Stimulated activated CD4-positive, alpha-beta T cell treated with anti-CD3 and anti-CD28 coated beads, TNF-alpha, amount 100 ng/mL, for 48 hours (primary cell): Measurements from ENCODE around the gene ACY1.

ENCODE experiments used
- DNase-seq, 3 donors: peaks; one replicate each; pipeline ENCODE4 v3.0.0-alpha.2; 2020; ENCODE audit warnings: low read depth in 3 of 3

ACY1 gene

DNA sequence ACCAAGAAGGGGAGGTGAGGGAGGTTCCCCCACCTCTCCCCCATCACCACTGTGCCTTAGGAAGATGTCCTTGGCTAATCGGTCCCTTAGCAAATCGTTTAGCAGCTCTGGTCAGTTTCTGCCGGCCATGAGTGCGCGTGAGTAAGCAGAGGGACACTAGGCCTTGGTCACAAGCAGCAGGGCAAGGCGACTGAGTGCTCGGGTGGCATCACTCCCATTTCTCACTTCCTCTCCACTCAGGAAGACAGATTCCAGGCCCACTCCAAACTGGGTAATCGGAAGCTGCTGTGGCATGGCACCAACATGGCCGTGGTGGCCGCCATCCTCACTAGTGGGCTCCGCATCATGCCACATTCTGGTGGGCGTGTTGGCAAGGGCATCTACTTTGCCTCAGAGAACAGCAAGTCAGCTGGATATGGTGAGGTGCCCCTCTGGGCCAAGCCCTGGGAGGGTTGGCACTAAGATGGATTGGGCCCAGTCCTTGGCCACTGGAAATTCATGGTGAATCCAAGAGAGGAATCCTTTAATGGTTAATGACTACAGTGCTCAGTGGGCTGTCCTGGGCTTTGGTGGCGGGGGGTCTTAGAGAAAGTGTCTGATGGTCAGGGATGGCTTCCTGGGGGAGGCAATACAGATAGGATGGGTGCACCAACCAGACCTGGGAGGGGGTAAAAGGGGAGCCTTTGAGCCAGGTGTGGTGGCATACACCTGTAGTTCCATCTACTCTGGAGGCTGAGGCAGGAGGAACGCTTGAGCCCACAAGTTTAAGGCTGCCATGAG lies 37.2 kb upstream of the ACY1 start:
- no peak for DNase-seq

GRCh38 chr3:51946796-51947195 lies 36.5 kb upstream of the ACY1 start:
- DNase-seq, result no peak

GRCh38 chr3:51947215-51947900 lies 36.0 kb upstream of the ACY1 start:
- DNase-seq, result no peak

GRCh38 chr3:51948016-51948580 lies 35.2 kb upstream of the ACY1 start:
- no peak for DNase-seq

- DNase-seq, result no peak
Observed at GRCh38 chr3:51949121-51949520, 34.2 kb upstream of the ACY1 start.

DNA sequence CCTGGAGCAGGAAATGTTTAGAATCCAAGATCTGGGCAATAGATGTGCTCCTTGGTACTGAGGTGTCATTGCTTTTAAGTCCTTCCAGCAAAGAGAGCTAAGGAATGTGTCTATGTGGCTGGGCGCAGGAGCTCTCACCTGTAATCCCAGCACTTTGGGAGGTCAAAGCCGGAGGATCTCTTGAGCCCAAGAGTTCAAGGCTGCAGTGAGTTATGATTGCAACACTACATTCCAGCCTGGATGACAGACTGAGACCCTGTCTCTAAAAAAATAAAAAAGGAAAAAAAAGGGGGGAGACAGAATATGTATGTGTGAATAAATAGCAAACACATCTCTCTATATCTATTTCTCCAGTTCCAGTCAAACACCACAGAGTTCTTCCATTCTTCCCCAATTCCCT lies 32.4 kb upstream of the ACY1 start:
- no peak for DNase-seq

DNA sequence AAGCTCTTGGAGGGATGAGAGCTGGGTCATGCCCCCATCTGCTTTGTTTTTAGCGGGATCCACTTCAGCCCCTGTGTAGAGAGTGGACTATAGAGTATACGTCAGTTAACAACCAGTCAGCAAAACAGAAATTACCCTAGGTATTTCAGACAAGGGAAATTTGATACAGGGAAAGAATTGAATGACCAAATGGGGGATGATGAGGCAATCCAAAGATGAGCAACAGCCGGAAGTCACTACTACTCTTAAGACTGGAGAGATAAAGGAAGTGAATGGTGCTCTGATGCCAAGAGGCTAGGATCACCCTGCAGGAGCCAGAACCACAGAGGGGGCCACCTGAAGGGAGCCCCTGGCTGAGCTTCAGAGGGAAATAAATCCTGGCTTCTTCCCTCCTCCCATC lies 29.9 kb upstream of the ACY1 start:
- no peak for DNase-seq

DNA sequence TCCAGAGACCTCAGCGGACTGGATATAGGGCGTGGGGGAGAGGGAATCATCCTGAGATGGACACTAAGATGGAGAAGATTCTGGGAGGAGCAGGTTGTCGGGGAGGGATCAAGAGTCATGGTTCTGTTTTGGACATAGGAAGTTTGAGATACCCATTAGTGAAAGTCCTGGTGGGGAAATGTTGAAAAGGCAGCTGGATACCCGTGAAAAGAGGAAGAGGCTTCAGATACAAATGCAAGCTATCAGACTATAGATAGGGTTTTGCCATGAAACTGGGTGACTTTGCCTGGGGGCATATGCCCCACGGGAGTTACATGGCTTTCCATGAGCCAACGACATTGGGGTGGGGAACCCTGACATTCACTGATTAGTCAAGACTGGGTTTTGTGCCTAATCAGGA lies 29.2 kb upstream of the ACY1 start:
- DNase-seq, result no peak

- DNase-seq, result no peak
Observed at GRCh38 chr3:51954713-51955112, 28.6 kb upstream of the ACY1 start.

GRCh38 chr3:51955175-51955892 lies 28.0 kb upstream of the ACY1 start, which contains the start of gene GPR62:
GPR62 (plus strand) TSS chr3:51955381; CDS start chr3:51955653, 272 bp downstream.
- no peak for DNase-seq

DNA sequence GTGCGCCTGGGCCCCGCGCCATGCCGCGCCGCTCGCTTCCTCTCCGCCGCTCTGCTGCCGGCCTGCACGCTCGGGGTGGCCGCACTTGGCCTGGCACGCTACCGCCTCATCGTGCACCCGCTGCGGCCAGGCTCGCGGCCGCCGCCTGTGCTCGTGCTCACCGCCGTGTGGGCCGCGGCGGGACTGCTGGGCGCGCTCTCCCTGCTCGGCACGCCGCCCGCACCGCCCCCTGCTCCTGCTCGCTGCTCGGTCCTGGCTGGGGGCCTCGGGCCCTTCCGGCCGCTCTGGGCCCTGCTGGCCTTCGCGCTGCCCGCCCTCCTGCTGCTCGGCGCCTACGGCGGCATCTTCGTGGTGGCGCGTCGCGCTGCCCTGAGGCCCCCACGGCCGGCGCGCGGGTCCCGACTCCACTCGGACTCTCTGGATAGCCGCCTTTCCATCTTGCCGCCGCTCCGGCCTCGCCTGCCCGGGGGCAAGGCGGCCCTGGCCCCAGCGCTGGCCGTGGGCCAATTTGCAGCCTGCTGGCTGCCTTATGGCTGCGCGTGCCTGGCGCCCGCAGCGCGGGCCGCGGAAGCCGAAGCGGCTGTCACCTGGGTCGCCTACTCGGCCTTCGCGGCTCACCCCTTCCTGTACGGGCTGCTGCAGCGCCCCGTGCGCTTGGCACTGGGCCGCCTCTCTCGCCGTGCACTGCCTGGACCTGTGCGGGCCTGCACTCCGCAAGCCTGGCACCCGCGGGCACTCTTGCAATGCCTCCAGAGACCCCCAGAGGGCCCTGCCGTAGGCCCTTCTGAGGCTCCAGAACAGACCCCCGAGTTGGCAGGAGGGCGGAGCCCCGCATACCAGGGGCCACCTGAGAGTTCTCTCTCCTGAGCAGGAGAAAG lies 27.2 kb upstream of the ACY1 start:
- DNase-seq, result no peak

DNA sequence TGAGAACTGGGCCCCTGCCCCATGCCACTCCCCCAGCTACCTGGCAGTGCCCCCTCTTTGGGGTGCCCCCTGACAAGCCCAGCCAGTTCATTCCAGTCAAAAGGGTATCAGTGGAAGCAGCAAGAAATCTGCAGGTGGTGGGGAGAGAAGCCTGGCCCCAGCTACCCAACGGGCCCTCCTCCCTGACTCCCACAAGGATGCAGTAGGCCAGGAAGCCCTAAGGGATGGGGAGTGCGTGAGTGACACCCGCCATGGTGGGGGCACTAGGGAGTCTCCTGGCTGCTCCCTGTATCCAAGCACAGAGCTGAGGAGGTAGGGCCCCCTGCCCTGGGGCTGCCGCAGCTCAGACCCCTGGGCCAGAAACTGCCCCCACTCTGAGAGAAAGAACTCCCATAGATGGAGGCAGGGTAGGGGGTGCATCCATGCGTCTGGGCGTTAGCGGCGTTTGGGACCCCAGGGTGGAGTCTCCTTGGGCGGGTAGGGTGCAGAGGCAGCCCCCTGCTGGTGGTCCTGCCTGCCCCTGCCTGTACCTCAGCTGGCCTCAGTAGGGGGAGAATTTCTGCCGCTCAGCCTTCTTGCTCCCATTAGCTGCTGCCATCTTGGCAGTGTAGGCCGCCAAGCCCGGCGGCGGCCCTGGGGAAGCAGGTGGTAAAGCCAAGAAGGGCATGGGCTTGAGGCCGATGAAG lies 25.7 kb upstream of the ACY1 start:
- no peak for DNase-seq

DNA sequence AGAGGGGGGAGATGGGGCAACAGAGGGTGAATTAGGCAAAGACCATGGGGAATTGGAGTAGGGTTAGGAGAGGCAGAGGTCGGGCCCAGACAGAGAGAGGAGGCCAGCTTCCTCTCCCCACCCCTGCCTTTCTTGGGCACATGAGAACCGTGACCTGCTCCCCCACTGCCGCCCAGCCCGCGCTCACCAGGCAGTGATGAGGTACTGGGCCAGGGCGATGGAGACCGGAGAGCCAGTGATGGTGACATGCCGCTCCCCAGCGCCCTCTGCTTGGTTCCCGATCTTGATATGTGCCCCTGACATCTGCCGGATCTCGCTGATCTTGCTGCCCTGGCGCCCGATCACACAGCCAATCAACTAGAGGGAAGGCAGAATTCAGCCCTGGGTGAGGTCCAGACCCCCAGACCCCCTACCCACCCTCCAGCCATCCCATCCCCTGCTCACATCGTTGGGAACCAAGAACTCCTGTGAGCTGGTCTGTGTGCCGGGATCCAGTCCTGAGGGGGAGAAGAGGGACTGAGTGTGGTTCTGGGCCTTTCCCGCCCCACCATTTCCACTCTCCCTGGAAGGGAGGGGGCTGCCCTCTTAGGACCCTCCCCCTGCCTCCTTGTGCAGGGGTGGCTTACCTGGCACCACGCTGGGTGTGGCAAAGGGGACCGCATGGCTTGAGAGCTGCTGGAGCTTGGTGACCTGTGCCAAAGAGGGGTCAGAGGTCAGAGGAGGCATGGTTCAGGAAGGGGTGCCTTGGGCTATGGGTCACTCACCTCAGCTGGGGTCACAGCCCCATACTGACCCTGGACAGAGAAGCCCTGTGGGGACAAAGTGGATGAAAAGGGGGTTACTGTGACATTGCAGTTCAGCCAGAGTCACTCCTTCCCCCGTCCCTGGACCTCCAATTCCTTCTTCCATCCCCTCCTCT lies 24.5 kb upstream of the ACY1 start:
- no peak for DNase-seq

GRCh38 chr3:51959651-51960050 lies 23.7 kb upstream of the ACY1 start:
- DNase-seq, result no peak

DNA sequence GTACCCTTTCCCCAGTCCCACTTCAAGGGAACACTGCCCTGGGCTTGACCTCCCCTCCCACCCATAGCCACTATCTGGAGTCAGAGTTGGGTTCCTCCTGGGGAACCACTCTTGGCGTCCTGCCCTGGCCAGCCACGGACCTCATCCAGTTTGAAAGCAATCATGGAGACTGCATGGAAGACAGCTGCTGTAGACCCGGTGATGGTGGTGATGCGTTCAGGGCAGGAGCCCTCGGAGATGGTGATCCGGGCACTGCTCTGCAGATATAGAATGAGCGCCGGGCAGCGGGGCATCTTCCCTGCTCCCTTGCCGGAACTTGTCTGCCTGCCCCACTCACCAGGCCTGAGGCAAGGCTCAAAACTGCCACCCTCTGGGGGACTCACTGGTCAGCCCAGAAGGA lies 22.9 kb upstream of the ACY1 start:
- no peak for DNase-seq

DNA sequence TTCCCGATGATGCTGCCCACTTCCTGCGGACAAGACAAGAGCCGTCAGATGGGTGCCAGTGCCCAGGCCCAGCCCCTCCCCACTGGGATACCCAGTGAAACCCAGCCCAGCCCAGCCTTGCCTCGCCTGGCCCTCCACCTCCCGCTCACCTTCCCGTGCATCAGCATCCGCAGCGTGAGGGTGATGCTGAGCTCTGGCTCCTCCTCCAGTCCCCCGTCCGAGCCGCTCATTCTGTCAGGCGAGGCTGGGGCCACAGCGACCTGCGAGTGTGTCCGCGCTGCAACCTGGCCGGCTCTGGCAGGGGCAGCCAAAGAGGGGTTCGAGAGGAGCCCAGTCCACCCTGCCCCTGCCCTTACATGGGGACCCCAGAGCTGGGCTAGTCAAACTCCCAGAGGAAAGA lies 22.3 kb upstream of the ACY1 start:
- DNase-seq, result no peak

DNA sequence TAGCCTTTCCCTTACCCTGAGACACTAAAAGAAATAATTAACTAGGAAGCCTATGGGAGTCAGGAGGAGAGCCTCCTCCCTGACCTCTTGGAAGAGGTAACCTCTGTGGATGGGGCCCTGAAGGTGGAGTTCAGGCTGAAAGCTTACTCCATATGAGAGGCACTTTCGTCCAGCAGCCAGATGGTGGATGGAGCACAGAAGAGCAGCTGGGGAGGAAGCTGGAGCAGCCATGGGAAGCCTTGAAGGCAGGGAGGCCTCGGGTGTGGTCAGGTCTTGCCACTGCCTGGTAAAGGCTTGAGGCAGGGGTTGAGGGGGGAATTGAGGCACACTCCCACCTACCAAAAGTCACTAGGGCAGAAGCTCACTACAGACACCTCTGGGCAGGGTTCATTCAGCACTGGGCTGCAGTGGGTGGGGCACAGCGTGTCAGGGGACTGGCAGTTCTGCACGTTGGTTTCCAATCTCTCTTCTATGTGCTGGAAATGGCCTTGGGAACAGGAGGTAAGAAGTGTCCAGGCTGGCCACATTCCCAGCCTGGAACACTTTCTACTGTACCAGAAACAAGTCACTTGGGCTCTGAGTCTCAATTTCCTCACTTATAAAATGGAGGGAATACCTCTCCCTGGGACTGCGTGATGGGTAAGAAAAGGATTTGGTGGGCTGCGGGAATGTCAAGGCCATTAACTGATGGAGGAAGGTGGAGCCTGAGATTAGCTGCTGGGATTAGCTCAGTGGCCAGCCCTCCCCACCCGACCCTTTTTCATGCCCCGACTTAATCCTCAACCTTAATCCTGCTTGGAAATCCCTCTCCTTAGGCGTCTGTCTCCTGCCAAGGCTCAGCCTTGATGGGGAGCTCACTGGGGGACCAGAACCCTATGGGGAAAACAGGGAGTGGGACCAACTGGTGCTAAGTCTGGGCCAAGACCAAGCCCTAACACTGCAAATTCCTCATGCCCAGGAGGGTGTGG lies 21.4 kb upstream of the ACY1 start:
- no peak for DNase-seq

DNA sequence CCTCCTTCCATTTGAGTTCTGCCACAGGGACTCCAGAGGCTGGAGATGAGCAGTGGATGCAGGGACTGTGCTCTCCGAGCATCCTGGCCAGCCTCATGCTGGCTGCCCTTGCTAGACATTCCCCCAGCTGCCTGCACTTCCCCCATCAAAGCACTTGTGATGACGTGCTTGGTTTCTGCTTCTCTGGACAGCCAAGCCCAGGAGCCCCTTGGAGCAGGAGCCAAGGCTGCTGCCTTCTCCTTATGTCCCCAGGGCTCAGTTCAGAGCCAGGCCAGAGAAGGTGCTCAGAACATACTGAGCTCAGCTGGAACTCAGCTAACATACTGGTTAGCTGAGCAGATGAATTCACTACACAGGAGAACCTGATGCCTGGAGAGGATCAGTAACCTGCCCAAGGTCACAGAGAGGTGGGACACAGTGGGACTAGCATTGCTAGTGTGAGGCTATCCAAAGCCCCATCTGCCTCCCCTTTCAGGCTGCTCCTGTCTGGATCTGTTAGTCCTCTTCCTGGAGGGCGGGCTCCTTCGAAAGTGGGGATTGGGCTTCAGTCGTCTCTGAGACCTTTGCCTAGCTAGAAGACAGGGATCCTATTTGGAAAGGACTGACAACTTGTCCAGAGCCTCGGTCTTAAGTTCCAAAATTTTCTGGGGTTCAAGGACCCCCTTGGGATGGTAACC lies 20.3 kb upstream of the ACY1 start:
- DNase-seq, result no peak
